ENCODE data around the gene DNAJC16. TPM values are rescaled to one million over a fixed set of nuclear protein-coding genes. Genes with fewer than 3 reads are reported as not detected.

Gene DNAJC16
- total and polyA plus RNA-seq, 2 of the 13 experiments (the other 11 are each of a cell fraction or from before 2014, with no cell fraction given): 11.4 to 15.4 TPM

GRCh38 chr1:15618655-15619525 lies 92.2 kb downstream of the DNAJC16 start (continued):
- no peak for TF ChIP-seq TRAFD1 (CRISPR knock-in tag; IDR thresholded peaks at IDR 0.05; ENCODE audit: borderline replicate concordance)
- TF ChIP-seq YEATS4 (CRISPR knock-in tag; IDR thresholded peaks at IDR 0.05; ENCODE audit: borderline replicate concordance): peak; percentile 62; the same call in 1 of the 2 replicates
- 0 out of 2 replicates have a peak, but pooled peaks have one; percentile 19 for TF ChIP-seq TSC22D2 (CRISPR knock-in tag; IDR thresholded peaks at IDR 0.05; ENCODE audit: borderline replicate concordance)
- TF ChIP-seq HDAC6 (IDR thresholded peaks at IDR 0.05; ENCODE audit: low read depth, low read length): no peak
- no peak for TF ChIP-seq ZNF546 (CRISPR knock-in tag; conservative IDR thresholded peaks at IDR 0.05)
- peak; percentile 83 for TF ChIP-seq THAP11 (CRISPR knock-in tag; IDR thresholded peaks at IDR 0.05)
- TF ChIP-seq, protein P1, sequence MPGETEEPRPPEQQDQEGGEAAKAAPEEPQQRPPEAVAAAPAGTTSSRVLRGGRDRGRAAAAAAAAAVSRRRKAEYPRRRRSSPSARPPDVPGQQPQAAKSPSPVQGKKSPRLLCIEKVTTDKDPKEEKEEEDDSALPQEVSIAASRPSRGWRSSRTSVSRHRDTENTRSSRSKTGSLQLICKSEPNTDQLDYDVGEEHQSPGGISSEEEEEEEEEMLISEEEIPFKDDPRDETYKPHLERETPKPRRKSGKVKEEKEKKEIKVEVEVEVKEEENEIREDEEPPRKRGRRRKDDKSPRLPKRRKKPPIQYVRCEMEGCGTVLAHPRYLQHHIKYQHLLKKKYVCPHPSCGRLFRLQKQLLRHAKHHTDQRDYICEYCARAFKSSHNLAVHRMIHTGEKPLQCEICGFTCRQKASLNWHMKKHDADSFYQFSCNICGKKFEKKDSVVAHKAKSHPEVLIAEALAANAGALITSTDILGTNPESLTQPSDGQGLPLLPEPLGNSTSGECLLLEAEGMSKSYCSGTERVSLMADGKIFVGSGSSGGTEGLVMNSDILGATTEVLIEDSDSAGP (CRISPR knock-in tag; IDR thresholded peaks at IDR 0.05; ENCODE audit: borderline replicate concordance): no peak
- TF ChIP-seq ZNF446 (CRISPR knock-in tag; IDR thresholded peaks at IDR 0.05): no peak
- TF ChIP-seq FOSL2 (CRISPR knock-in tag; IDR thresholded peaks at IDR 0.05): peak; percentile 14; the same call in 1 of the 2 replicates
- peak; percentile 81 for TF ChIP-seq ZNF609 (CRISPR knock-in tag; IDR thresholded peaks at IDR 0.05; ENCODE audit: borderline replicate concordance)
- TF ChIP-seq ZNF670 (CRISPR knock-in tag; IDR thresholded peaks at IDR 0.05; ENCODE audit: borderline replicate concordance): 0 out of 2 replicates have a peak, but pooled peaks have one; percentile 28
- TF ChIP-seq ZNF263 (CRISPR knock-in tag; IDR thresholded peaks at IDR 0.05): no peak
- no peak for TF ChIP-seq NR2F2 (IDR thresholded peaks at IDR 0.05; ENCODE audit: borderline replicate concordance, low read depth)
- TF ChIP-seq, protein P2, sequence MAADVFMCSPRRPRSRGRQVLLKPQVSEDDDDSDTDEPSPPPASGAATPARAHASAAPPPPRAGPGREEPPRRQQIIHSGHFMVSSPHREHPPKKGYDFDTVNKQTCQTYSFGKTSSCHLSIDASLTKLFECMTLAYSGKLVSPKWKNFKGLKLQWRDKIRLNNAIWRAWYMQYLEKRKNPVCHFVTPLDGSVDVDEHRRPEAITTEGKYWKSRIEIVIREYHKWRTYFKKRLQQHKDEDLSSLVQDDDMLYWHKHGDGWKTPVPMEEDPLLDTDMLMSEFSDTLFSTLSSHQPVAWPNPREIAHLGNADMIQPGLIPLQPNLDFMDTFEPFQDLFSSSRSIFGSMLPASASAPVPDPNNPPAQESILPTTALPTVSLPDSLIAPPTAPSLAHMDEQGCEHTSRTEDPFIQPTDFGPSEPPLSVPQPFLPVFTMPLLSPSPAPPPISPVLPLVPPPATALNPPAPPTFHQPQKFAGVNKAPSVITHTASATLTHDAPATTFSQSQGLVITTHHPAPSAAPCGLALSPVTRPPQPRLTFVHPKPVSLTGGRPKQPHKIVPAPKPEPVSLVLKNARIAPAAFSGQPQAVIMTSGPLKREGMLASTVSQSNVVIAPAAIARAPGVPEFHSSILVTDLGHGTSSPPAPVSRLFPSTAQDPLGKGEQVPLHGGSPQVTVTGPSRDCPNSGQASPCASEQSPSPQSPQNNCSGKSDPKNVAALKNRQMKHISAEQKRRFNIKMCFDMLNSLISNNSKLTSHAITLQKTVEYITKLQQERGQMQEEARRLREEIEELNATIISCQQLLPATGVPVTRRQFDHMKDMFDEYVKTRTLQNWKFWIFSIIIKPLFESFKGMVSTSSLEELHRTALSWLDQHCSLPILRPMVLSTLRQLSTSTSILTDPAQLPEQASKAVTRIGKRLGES (CRISPR knock-in tag; IDR thresholded peaks at IDR 0.05; ENCODE audit: borderline replicate concordance): no peak
- no peak for TF ChIP-seq CBX1 (IDR thresholded peaks at IDR 0.05; ENCODE audit: low read depth)

Measured in HepG2 (cell line).